ENCODE results near the gene MRPL28.

Gene MRPL28

DNA sequence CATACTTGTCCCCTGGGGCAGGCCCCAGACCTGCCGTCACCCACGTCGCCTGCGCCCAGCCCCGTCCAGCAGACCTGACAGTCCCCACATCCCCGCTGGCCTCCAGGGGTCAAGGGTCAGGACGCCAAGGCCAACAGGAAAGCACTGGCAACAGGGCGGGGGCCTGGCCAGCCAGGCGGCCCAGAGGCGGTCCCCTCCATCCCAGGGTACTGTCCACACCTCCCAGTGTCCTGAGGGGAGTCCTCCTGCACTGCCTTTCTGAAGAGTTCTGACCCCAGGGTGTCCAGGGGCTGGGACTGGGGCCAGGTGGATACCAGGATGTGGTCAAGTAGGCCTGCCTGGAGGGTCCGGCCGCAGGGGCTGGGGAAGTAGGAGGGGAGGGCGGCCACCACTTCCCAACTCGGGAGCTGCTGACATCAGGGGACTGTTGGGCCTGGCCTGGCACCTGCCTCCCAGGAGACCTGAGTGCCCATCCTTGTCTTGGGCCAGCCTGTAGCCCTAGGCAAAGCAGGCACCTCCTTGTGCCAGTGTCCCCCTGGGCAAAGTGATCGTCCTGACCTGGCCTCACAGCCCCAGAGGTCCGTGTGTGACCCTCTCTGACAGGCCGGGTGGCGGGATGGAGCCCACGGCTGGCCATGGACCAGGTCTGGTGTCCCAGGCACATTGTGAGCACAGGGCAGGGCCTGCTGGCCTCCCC, 11.1 kb downstream of the MRPL28 start:
- POLR2A ChIA-PET (ENCODE audit: low non-redundant PET), result no interaction called here
- TF ChIP-seq, protein P1, sequence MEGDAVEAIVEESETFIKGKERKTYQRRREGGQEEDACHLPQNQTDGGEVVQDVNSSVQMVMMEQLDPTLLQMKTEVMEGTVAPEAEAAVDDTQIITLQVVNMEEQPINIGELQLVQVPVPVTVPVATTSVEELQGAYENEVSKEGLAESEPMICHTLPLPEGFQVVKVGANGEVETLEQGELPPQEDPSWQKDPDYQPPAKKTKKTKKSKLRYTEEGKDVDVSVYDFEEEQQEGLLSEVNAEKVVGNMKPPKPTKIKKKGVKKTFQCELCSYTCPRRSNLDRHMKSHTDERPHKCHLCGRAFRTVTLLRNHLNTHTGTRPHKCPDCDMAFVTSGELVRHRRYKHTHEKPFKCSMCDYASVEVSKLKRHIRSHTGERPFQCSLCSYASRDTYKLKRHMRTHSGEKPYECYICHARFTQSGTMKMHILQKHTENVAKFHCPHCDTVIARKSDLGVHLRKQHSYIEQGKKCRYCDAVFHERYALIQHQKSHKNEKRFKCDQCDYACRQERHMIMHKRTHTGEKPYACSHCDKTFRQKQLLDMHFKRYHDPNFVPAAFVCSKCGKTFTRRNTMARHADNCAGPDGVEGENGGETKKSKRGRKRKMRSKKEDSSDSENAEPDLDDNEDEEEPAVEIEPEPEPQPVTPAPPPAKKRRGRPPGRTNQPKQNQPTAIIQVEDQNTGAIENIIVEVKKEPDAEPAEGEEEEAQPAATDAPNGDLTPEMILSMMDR (conservative IDR thresholded peaks at IDR 0.05; ENCODE audit: low read depth), result no peak
- no peak overlapping the region for H3K27ac ChIP-seq
- DNase-seq (ENCODE audit: low spot score), result no peak
- CTCF ChIA-PET, result no interaction called here

DNA sequence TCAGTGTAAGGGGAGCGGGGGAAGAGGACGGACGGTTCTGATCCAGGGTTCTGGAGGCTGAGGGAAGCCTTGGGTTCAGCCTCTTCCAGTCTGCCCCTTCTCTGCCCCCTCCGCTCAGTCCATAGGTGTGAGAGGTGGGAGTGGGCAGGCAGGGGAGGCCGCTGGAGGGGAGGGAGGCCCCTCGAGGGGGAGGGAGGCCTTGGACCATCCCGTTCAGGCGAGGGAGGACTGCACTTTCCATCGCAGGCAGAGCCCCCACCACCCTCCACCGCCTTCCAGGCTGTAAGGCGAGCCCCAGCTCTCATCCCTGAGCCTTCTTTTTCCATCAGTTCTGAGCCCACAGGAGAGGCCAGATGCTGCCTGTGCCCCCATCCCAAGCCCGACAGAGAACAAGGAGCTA, 13.6 kb downstream of the MRPL28 start:
- DNase-seq (ENCODE audit: low spot score), result no peak
- H3K27ac ChIP-seq, result no peak overlapping the region; the same call in 1 of the 2 replicates
- TF ChIP-seq, protein P1 (conservative IDR thresholded peaks at IDR 0.05; ENCODE audit: low read depth), result no peak
- ChIA-PET CTCF (no interaction called here), POLR2A (ENCODE audit: low non-redundant PET) (no interaction called here)

GRCh38 chr16:354971-355461, 15.3 kb downstream of the MRPL28 start:
- TF ChIP-seq, protein P1 (conservative IDR thresholded peaks at IDR 0.05; ENCODE audit: low read depth), result no peak
- DNase-seq (ENCODE audit: low spot score), result no peak
- ChIA-PET CTCF (no interaction called here), POLR2A (ENCODE audit: low non-redundant PET) (no interaction called here)
- H3K27ac ChIP-seq, result peak overlapping the region; percentile 94

GRCh38 chr16:354291-354881, 16.0 kb downstream of the MRPL28 start:
- TF ChIP-seq, protein P1 (conservative IDR thresholded peaks at IDR 0.05; ENCODE audit: low read depth), result no peak
- POLR2A ChIA-PET (ENCODE audit: low non-redundant PET), result interaction anchor here (0.5 kb wide), 2 partner anchors 89 to 238 kb away, joined by 3 read pairs; no protein-coding TSS in a partner anchor
- CTCF ChIA-PET, result interaction anchor here (0.7 to 2.0 kb wide), 2 partner anchors 7 to 189 kb away, joined by 3 to 4 read pairs; no protein-coding TSS in a partner anchor
- peak; percentile 69 for DNase-seq (ENCODE audit: low spot score)
- H3K27ac ChIP-seq, result peak overlapping the region; percentile 94

GRCh38 chr16:353404-354290, 16.7 kb downstream of the MRPL28 start:
- TF ChIP-seq, protein P1 (conservative IDR thresholded peaks at IDR 0.05; ENCODE audit: low read depth), result no peak
- peak overlapping the region; percentile 94 for H3K27ac ChIP-seq
- ChIA-PET POLR2A (ENCODE audit: low non-redundant PET) (interaction anchor here (0.5 to 0.6 kb wide), 3 partner anchors 88 to 1100 kb away, joined by 3 to 7 read pairs (median 3); no protein-coding TSS in a partner anchor), CTCF (interaction anchor here (0.7 to 2.0 kb wide), 2 partner anchors 8 to 189 kb away, joined by 3 to 4 read pairs; no protein-coding TSS in a partner anchor)
- no peak for DNase-seq (ENCODE audit: low spot score)
